OCI-LY1 (cell line): ENCODE data around the gene FBXL4.

Experiments used
- H2AFZ ChIP-seq: fragments of 200-600 bp; sonication (generic), shearing (Covaris generic); 2 replicates; pipeline ENCODE4 v1.6.0; 2014; ENCODE audit warnings: antibody characterized with exemption, mild to moderate bottlenecking, low read length
- H3F3A ChIP-seq: fragments of 200-600 bp; sonication (generic), shearing (Covaris generic); 2 replicates; pipeline ENCODE4 v1.6.0; 2014; ENCODE audit warnings: mild to moderate bottlenecking, antibody characterized with exemption, low read length, moderate library complexity; ENCODE audit not compliant: insufficient read depth
- H3K27ac ChIP-seq: fragments of 200-600 bp; sonication (generic); 2 replicates; pipeline ENCODE4 v1.5.1; 2014; ENCODE audit warnings: low read length, mixed run types, mild to moderate bottlenecking, low read depth; ENCODE audit not compliant: poor library complexity, severe bottlenecking
- H3K27me3 ChIP-seq: fragments of 200-600 bp; sonication (generic); 2 replicates; pipeline ENCODE4 v1.6.0; 2014; ENCODE audit warnings: antibody characterized with exemption, mild to moderate bottlenecking, low read length, moderate library complexity; ENCODE audit not compliant: insufficient read depth
- H3K36me3 ChIP-seq: fragments of 200-600 bp; sonication (generic); 2 replicates; pipeline ENCODE4 v1.6.1; 2014; ENCODE audit warnings: mild to moderate bottlenecking, antibody characterized with exemption, low read length, moderate library complexity, mixed read lengths; ENCODE audit not compliant: insufficient read depth
- H3K4me1 ChIP-seq: fragments of 200-600 bp; sonication (generic); 2 replicates; pipeline ENCODE4 v1.5.1; 2014; ENCODE audit warnings: mild to moderate bottlenecking, low read length, moderate library complexity; ENCODE audit not compliant: insufficient read depth, severe bottlenecking
- H3K4me2 ChIP-seq: fragments of 200-600 bp; sonication (generic), shearing (Covaris generic); 2 replicates; pipeline ENCODE4 v1.6.1; 2014; ENCODE audit warnings: low read length
- H3K4me3 ChIP-seq: fragments of 200-600 bp; sonication (generic); 2 replicates; pipeline ENCODE4 v1.5.1; 2014; ENCODE audit warnings: low read length, low read depth, mild to moderate bottlenecking, mixed read lengths; ENCODE audit not compliant: poor library complexity, severe bottlenecking
- H3K79me2 ChIP-seq: fragments of 200-600 bp; shearing (Covaris generic); 2 replicates; pipeline ENCODE4 v1.6.1; 2016; ENCODE audit warnings: mixed run types, low read length, mixed read lengths; ENCODE audit not compliant: insufficient read depth
- H3K9ac ChIP-seq: fragments of 200-600 bp; sonication (generic), shearing (Covaris generic); 2 replicates; pipeline ENCODE4 v1.6.1; 2014; ENCODE audit warnings: mild to moderate bottlenecking, low read length, mixed read lengths
- H3K9me2 ChIP-seq: fragments of 200-600 bp; sonication (generic), shearing (Covaris generic); 2 replicates; pipeline ENCODE4 v1.6.1; 2014; ENCODE audit warnings: low read depth, mild to moderate bottlenecking, low read length, mixed read lengths
- H3K9me3 ChIP-seq: fragments of 200-600 bp; shearing (Covaris generic); 2 replicates; pipeline ENCODE4 v1.6.1; 2014; ENCODE audit warnings: low read length, mixed read lengths
- H4K20me1 ChIP-seq: fragments of 200-600 bp; sonication (generic), shearing (Covaris generic); 2 replicates; pipeline ENCODE4 v1.6.0; 2016; ENCODE audit warnings: mild to moderate bottlenecking, low read length; ENCODE audit not compliant: insufficient read depth
- CTCF ChIP-seq: fragments of 200-600 bp; sonication (generic), shearing (Covaris generic); IDR thresholded peaks from 2 replicates; pipeline ENCODE4 v1.5.1; 2017; ENCODE audit warnings: mild to moderate bottlenecking, antibody characterized with exemption, low read length, moderate library complexity, mixed read lengths
- EZH2 ChIP-seq: fragments of 200-600 bp; sonication (generic), shearing (Covaris generic); IDR thresholded peaks from 2 replicates; pipeline ENCODE4 v1.8.0; 2017; ENCODE audit warnings: borderline replicate concordance, mixed run types, mild to moderate bottlenecking, antibody characterized with exemption, low read length, moderate library complexity, mixed read lengths

Gene FBXL4

DNA sequence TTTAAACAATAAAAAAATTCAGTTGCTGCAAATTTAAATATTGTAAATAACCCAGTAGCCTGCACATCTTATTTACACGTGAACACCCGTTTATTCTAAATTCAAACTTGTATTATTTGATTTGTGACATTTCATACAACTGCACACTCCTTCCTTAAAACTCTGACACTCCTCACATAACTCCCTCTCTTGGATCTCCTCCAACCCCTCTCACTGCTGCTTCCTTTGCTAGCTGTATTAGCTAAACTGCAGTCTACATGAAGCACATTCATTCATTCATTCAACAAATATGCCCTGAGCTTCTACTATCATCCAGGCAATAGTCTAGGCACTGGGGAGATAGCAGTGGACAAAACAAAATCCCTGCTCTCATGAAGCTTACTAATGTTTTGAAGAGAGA lies 47.0 kb downstream of the FBXL4 start:
- peaks cover 84% of the 10 kb centered on the region for H3K36me3 ChIP-seq
- H3K79me2 ChIP-seq: no peaks in the 10 kb centered on the region
- no peaks in the 10 kb centered on the region for H3K4me1 ChIP-seq
- no peaks in the 10 kb centered on the region for H3F3A ChIP-seq
- H3K4me3 ChIP-seq: no peak overlapping the region
- no peak overlapping the region for H3K4me2 ChIP-seq
- H3K27me3 ChIP-seq: no peaks in the 10 kb centered on the region
- H3K27ac ChIP-seq: no peak overlapping the region
- no peaks in the 10 kb centered on the region for H4K20me1 ChIP-seq
- no peak overlapping the region for H2AFZ ChIP-seq
- TF ChIP-seq CTCF: no peak
- no peak for TF ChIP-seq EZH2
- no peak overlapping the region for H3K9ac ChIP-seq
- H3K9me3 ChIP-seq: no peaks in the 10 kb centered on the region
- H3K9me2 ChIP-seq: no peaks in the 10 kb centered on the region

DNA sequence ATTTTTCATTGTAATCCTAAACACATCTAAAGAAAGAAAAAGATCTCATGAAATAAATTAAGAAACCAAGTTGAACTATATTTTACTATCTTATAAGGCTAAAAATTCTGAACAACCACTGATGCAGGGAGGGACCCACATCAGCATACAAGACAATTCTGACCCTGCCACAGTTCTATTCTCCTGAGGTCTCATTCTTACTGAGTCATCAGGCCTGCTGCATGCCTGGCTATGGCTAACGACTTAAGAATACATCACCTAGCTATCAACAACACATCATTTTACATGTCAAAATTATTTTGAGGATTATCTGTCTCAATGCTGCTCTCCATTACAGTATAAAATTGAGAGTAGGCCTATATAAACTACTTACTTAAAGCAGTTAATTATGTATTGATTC lies 52.9 kb downstream of the FBXL4 start:
- Histone ChIP-seq H3K4me1 (no peaks in the 10 kb centered on the region), H3K4me3 (no peak overlapping the region), H2AFZ (no peak overlapping the region), H3K4me2 (no peak overlapping the region), H3K27ac (no peak overlapping the region), H3K9me2 (no peaks in the 10 kb centered on the region), H3K79me2 (no peaks in the 10 kb centered on the region), H3F3A (no peaks in the 10 kb centered on the region), H3K9ac (no peak overlapping the region), H3K36me3 (peaks cover 78% of the 10 kb centered on the region), H3K9me3 (no peaks in the 10 kb centered on the region), H3K27me3 (no peaks in the 10 kb centered on the region), H4K20me1 (no peaks in the 10 kb centered on the region)
- TF ChIP-seq CTCF: no peak
- TF ChIP-seq EZH2: no peak

GRCh38 chr6:98887650-98888049 lies 60.1 kb downstream of the FBXL4 start:
- TF ChIP-seq EZH2 (no peak), CTCF (no peak)
- Histone ChIP-seq H3K9ac (no peak overlapping the region), H3K4me1 (no peaks in the 10 kb centered on the region)

More at GRCh38 chr6:98887650-98888049, 60.1 kb downstream of the FBXL4 start:
- Histone ChIP-seq H3K9me3 (no peaks in the 10 kb centered on the region), H3K36me3 (peaks cover 42% of the 10 kb centered on the region), H3K4me3 (no peak overlapping the region), H3F3A (no peaks in the 10 kb centered on the region), H3K27me3 (no peaks in the 10 kb centered on the region), H3K4me2 (no peak overlapping the region), H3K79me2 (no peaks in the 10 kb centered on the region), H4K20me1 (no peaks in the 10 kb centered on the region), H3K9me2 (no peaks in the 10 kb centered on the region), H2AFZ (no peak overlapping the region), H3K27ac (no peak overlapping the region)
